LNCaP clone FGC (cell line): Measurements from ENCODE around the gene ARPC1A.

Source experiments
- DNase-seq: peaks from one replicate; pipeline ENCODE4 v3.0.0-alpha.2; 2011; ENCODE audit warnings: low read depth
- H3K4me3 ChIP-seq: 2 replicates; pipeline ENCODE4 v1.5.1; 2011; ENCODE audit warnings: mild to moderate bottlenecking, low read depth, low read length, control low read depth
- TF ChIP-seq, protein P1 (sequence below): IDR thresholded peaks from 2 replicates; pipeline ENCODE4 v1.5.1; 2012; ENCODE audit warnings: mild to moderate bottlenecking; ENCODE audit not compliant: control insufficient read depth, insufficient read depth; ENCODE audit errors: extremely low read depth

Gene ARPC1A

DNA sequence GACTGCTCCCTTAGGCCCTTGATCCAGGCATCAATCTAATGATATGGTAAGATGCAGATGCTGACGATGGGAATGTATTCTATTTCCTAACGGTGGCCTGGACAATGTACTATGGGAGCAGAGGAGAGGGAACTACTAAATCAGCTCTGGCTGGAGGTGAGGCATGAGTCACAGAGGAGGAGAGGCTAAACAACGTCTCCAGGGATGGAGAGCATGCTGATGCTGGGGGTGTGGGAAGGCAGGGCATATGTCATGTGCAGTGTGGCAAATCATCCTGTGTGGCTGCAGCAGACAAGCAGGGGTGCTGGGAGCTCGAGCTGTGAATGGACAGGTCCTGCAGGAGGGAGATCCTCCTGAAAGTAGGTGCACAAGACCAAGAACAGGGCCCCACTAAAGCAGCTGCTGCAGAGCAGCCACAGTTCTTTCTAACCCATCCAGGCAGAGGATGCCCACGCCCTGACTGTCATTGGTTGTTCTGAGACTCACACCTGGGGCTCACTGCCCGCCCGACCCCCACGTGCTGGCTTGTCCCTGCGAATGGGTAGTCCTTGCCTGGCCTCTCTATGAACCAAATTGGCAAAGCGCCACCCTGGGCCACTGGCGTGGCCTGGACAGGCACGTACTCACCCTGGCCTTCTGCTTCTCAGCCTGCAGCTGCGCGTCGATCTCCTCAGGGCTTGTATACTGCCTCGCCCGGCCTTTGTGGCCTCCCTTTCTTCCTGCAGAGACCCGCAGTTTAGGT, 78.7 kb downstream of the ARPC1A start:
- H3K4me3 ChIP-seq, result no peak overlapping the region
- DNase-seq, result no peak
- TF ChIP-seq, protein P1, sequence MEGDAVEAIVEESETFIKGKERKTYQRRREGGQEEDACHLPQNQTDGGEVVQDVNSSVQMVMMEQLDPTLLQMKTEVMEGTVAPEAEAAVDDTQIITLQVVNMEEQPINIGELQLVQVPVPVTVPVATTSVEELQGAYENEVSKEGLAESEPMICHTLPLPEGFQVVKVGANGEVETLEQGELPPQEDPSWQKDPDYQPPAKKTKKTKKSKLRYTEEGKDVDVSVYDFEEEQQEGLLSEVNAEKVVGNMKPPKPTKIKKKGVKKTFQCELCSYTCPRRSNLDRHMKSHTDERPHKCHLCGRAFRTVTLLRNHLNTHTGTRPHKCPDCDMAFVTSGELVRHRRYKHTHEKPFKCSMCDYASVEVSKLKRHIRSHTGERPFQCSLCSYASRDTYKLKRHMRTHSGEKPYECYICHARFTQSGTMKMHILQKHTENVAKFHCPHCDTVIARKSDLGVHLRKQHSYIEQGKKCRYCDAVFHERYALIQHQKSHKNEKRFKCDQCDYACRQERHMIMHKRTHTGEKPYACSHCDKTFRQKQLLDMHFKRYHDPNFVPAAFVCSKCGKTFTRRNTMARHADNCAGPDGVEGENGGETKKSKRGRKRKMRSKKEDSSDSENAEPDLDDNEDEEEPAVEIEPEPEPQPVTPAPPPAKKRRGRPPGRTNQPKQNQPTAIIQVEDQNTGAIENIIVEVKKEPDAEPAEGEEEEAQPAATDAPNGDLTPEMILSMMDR, result no peak

DNA sequence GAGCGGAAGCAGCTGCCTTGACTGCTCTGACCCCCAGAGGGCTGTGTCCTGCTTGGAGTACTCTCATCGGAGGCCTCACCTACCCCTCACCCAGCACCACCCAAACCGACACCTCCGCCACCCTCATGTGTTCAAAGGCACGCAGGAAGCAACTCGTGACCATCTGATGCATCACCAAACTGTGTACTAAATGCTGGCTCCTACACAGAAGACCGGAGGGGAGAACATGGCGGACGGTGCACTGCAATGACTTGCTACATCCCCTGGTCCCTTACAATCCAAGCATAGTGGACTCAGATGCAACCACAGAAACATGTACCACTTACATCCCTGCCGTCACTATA, 79.3 kb downstream of the ARPC1A start:
- TF ChIP-seq, protein P1, result no peak
- no peak for DNase-seq
- no peak overlapping the region for H3K4me3 ChIP-seq

DNA sequence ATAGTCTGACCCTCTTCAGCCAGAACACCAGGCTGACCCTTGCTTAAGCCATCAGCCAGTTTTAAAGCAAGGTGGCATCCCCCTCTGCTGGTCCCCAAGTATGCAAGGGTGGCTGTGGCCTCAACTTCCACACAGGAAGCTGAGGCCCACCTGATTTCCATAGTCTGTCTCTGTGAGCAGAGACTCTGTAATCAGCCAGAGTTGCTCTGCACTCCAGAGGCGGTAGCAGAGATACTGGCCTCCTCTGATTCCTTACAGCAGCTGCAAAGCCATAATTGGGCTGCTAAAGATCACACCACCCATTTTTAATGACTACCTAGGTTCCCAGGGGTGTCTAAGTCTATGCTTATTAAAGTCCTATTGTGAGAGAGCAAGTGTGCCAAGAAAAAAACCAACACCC, 80.9 kb downstream of the ARPC1A start:
- peak overlapping the region; percentile 93 for H3K4me3 ChIP-seq
- TF ChIP-seq, protein P1, result no peak
- no peak for DNase-seq

DNA sequence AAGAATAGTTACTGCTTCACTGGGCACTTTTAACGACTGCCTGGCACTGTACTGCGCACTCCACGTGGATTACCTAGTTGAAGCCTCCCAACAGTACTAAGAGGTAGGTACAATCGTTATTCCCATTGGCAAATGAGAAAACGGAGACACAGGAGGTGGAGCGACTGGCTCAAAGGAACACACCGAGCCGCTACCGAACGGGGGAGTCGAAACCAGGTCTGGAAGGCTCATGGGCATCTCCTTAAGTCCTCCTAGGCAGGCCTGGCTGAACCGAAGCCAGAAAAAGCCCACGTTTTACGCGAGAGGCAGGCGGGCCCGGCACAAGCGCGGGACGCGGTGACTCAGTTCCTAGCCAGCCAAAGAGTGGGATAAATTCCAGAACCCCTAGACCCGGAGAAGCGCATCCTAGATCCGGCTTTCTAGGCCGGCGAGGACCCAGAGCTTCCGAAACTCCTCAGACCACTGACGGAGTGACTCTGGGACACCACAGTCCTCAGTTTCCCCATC, 82.2 kb downstream of the ARPC1A start:
- TF ChIP-seq, protein P1, result no peak
- peak; percentile 56 for DNase-seq
- H3K4me3 ChIP-seq, result peak overlapping the region; percentile 93

DNA sequence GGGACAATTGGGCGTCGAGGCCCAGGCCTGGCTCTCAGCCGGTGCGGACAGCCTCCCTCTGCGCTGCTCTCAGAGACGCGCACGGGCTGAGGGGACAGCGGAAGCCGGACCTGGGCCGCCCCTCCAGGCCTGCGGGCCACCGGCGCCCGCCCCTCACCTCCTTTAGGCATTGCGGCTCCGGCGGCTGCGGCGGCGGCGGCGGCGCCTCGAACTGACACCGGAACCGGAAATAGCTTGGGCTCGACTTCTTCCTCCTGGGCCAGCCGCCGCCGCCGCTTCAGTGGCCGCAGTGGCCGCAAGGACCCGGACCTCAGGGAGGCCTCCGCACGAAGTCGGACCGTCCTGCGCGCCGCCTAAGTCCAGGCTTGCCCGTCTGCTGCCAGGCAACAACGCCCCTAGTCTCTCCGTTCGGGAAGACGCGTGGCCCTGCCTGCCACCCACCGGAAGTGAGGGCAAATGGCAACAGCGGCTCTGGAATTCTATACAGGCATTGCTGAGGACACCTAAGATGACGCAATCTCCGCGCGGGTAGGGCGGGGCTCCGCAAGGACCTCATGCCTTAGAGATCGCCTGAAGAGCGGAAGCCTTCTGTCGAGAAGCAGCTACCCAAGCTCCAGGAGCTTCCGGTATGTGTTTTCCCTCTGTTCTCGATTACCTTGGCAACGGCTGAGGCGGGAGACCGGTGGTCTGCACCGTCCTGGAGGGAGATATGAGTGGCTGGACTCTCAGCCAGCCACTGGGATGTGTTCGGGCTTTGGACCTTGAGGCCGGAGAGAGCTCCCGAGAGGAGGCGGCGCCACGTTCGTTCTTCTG, 82.9 kb downstream of the ARPC1A start, which contains the start of the genes BUD31 and PDAP1:
TSS of gene BUD31 (plus strand) at position 591 of the 813 bp plus-strand sequence. CDS start 2,124 bp downstream, outside the sequence.
TSS of gene PDAP1 (minus strand) at position 219 of the 813 bp plus-strand sequence. CDS start at position 170, 49 bp downstream.
- peak within 1 kb of the TSS; percentile 93 for H3K4me3 ChIP-seq
- peak; percentile 79 for DNase-seq
- TF ChIP-seq, protein P1, result no peak

DNA sequence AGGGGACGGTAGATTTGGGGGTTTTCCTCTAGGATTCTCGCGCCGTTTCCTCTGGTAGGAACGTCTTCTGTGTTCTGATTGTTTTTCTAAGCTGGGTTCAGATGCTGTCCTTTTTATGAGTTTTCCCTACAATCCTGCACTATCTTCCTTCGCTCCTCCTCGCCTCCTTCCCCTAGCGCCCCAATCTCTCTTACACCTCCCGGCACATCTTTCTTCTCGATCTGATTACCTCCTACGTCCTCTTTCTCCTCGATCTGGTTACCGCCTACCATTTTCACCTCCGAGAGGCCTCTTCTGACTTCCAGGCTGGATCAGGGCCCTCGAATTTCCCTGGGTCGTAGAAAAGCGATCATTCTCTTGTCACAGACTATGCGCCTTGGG, 83.5 kb downstream of the ARPC1A start:
- DNase-seq, result no peak
- H3K4me3 ChIP-seq, result peak overlapping the region; percentile 93
- TF ChIP-seq, protein P1, result no peak
